Fibroblast of mammary gland (primary cell): Measurements from ENCODE around the gene ENOX2.
A peak's percentile ranks its signal among the peaks of the same experiment; 100 is the strongest.

Experiments used
- DNase-seq: peaks from one replicate; pipeline ENCODE4 v3.0.0-alpha.2; 2010; ENCODE audit warnings: low read depth
- H3K4me3 ChIP-seq: 2 replicates; pipeline ENCODE4 v1.5.1; 2011; ENCODE audit warnings: low read depth, mild to moderate bottlenecking, low read length, moderate library complexity; ENCODE audit not compliant: control insufficient read depth
- TF ChIP-seq, protein P1 (sequence below): conservative IDR thresholded peaks from 2 replicates; pipeline ENCODE4 v1.5.1; 2011; ENCODE audit warnings: low read depth, low read length, inconsistent platforms; ENCODE audit not compliant: control insufficient read depth, insufficient read depth

Gene ENOX2

GRCh38 chrX:130896026-130896425, 7.0 kb downstream of the ENOX2 start:
- DNase-seq: peak; percentile 18
- TF ChIP-seq, protein P1, sequence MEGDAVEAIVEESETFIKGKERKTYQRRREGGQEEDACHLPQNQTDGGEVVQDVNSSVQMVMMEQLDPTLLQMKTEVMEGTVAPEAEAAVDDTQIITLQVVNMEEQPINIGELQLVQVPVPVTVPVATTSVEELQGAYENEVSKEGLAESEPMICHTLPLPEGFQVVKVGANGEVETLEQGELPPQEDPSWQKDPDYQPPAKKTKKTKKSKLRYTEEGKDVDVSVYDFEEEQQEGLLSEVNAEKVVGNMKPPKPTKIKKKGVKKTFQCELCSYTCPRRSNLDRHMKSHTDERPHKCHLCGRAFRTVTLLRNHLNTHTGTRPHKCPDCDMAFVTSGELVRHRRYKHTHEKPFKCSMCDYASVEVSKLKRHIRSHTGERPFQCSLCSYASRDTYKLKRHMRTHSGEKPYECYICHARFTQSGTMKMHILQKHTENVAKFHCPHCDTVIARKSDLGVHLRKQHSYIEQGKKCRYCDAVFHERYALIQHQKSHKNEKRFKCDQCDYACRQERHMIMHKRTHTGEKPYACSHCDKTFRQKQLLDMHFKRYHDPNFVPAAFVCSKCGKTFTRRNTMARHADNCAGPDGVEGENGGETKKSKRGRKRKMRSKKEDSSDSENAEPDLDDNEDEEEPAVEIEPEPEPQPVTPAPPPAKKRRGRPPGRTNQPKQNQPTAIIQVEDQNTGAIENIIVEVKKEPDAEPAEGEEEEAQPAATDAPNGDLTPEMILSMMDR: no peak
- no peak overlapping the region for H3K4me3 ChIP-seq

GRCh38 chrX:130895299-130895698, 7.7 kb downstream of the ENOX2 start:
- DNase-seq: no peak
- TF ChIP-seq, protein P1: no peak
- no peak overlapping the region for H3K4me3 ChIP-seq

DNA sequence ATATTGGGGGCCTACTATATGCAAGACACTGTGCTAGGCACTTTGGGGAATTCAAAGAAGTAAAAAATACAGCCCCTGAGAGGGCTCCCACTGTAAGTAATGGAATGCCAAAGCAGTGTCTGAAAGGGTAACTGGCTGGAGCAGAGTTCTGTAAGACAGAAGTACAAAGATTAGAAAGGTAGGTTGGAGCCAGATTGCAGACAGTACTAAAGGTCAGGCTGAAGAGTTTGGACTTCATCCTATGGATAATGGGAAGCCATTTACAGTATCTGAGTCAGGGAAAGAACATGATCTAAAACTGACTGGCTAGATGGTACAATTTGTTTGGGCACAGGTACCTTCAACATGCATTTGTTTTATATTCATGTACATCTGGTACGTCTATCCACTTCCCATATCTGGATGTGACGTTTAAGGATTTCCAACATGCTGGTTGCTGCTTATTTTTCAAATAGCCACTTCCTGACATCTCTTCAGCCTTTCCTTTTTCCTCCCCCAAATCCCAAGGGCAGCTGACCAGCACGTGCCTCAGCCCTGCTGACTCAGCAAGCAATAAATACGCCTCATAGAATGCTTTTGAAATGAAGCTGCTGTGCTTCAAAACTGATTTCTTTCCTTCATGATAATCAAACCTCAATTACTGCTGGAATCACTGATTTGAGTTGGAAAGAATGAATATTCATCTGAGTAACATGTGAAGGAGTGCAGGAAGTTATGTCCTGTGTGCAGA, 9.5 kb downstream of the ENOX2 start:
- H3K4me3 ChIP-seq: no peak overlapping the region
- TF ChIP-seq, protein P1: no peak
- peak; percentile 51 for DNase-seq

DNA sequence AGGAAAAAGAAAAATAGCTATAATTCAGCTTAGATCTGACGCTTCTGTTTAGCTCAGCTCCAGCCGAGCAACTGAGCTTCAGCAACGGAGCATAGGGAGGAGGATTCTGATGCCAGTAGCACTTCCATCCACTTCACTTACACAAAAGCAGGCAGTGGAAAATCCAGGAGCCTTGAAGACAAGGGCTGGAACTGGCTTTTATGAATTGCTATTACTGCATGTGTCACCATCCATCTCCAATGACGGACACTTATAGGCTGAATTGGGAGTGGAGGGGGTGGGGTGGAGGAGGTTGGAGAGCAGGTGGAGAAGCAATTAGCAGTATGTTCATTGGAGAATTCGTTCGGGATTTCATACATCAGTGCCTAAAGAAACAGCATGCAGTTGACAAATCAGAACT, 15.6 kb downstream of the ENOX2 start:
- DNase-seq: no peak
- no peak overlapping the region for H3K4me3 ChIP-seq
- TF ChIP-seq, protein P1: no peak

DNA sequence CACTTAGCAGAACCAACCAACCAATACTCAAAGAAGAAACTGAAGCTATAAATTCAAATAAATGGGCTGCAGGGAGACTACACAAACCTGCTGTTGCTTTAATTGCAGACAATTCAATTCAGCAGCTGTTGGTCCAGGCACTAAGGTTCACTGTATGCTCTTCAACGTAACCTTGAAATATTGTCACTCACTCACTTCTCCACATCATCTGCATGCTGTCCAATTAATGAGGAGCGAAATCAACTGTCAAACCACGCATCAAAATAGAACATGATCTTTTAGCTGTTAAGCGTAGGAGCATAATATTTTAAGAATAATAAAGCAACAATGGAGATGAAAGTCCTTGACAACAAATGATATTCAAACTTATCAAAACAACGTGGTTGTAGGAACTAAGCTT, 17.0 kb downstream of the ENOX2 start:
- no peak for DNase-seq
- TF ChIP-seq, protein P1: no peak
- no peak overlapping the region for H3K4me3 ChIP-seq

DNA sequence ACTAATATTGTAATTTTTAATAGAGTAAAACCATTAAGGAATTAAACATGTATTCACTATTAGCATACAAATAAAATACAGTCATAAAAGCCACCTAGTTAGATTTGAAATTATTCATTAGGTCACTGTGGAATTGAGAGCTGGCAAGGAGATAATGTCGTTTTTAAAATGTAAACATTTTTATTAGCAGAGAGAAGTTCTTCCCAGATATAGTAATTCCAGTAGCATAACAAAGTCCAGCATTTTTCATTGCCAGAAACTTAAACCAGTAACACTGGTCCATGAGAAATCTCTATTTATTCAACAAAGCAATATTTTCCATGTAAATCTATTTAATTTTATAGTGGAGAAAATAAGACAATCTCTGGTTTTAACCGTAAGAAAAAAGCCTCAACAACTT, 17.5 kb downstream of the ENOX2 start:
- TF ChIP-seq, protein P1: no peak
- DNase-seq: no peak
- no peak overlapping the region for H3K4me3 ChIP-seq

GRCh38 chrX:130884627-130885026, 18.4 kb downstream of the ENOX2 start:
- TF ChIP-seq, protein P1: no peak
- no peak overlapping the region for H3K4me3 ChIP-seq
- DNase-seq: no peak
